Colonic mucosa (tissue), 4 donors: ENCODE data around the gene AFF4. TPM values are rescaled to one million over a fixed set of nuclear protein-coding genes. Genes with fewer than 3 reads are reported as not detected.

Experiments
- DNase-seq: peaks from one replicate; pipeline ENCODE4 v3.0.0-alpha.2; 2020
- H3K27ac ChIP-seq: fragments of 200-600 bp; one replicate; pipeline ENCODE4 v1.8.0; 2021
- H3K27me3 ChIP-seq: fragments of 200-600 bp; one replicate; pipeline ENCODE4 v1.8.0; 2021
- H3K36me3 ChIP-seq: fragments of 200-600 bp; one replicate; pipeline ENCODE4 v1.8.0; 2021
- H3K4me1 ChIP-seq: fragments of 200-600 bp; one replicate; pipeline ENCODE4 v1.8.0; 2021; ENCODE audit warnings: mild to moderate bottlenecking
- H3K4me3 ChIP-seq: fragments of 200-600 bp; one replicate; pipeline ENCODE4 v1.8.0; 2021
- H3K9ac ChIP-seq, 2 donors: one replicate each; pipeline ENCODE4 v1.7.0; 2013; ENCODE audit warnings: control low read depth in 2 of 2, low read depth in 2 of 2, low read length in 2 of 2
- H3K9me3 ChIP-seq: fragments of 200-600 bp; one replicate; pipeline ENCODE4 v1.8.0; 2021
- intact Hi-C: fragments of 100-400 bp; cut with DNase I; formaldehyde crosslinking; loops from one replicate; pipeline ENCODE4 v1.14.1; 2022
- total RNA-seq, 2 donors: library from RNA; stranded (reverse); fragmentation: NEBNext Ultra II Directional in 1 of 2; extraction: Animal tissue kit (Norgen Biotek cat#: 25700) in 1 of 2; gene quantifications; one replicate each; pipeline ENCODE4 v1.2.1, GENCODE V29; 2021
- TF ChIP-seq, protein P1 (sequence below): fragments of 200-600 bp; IDR thresholded peaks from one replicate; pipeline ENCODE4 v1.8.0; 2022; ENCODE audit warnings: antibody characterized with exemption, mild to moderate bottlenecking
- donor health status: healthy.
- donor health status: DM: no; HTN: no; CAD: no.
- donor health status: DM: no; HTN: no; CAD: no.

Gene AFF4
- total RNA-seq, 2 donors from 2014 or later: 42.4 to 75.2 TPM

DNA sequence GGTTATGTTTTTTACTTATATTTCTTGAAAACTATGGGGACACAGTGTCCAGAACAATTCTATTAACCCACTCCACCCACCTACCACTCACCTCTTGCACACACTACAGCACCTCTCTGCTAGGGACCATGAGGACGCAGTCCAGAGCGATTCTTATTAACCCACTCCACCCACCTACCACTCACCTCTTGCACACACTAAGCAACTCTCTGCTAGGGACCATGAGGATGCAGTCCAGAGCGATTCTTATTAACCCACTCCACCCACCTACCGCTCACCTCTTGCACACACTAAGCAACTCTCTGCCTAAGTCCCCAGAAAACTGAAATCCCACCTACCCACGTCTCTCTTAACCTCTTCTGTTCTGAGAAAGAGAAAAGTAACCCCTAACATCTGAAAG lies 130.8 kb downstream of the AFF4 start:
- Histone ChIP-seq H3K4me3 (no peak overlapping the region), H3K4me1 (peaks cover 7% of the 10 kb centered on the region), H3K27me3 (no peaks in the 10 kb centered on the region), H3K9me3 (no peaks in the 10 kb centered on the region), H3K36me3 (no peaks in the 10 kb centered on the region), H3K9ac (no peak overlapping the region), H3K27ac (no peak overlapping the region)
- intact Hi-C loops: loop anchor here (5.0 kb wide), 2 partner anchors 35 to 50 kb away; partner anchors contain the start of genes GDF9 and UQCRQ
- TF ChIP-seq, protein P1, sequence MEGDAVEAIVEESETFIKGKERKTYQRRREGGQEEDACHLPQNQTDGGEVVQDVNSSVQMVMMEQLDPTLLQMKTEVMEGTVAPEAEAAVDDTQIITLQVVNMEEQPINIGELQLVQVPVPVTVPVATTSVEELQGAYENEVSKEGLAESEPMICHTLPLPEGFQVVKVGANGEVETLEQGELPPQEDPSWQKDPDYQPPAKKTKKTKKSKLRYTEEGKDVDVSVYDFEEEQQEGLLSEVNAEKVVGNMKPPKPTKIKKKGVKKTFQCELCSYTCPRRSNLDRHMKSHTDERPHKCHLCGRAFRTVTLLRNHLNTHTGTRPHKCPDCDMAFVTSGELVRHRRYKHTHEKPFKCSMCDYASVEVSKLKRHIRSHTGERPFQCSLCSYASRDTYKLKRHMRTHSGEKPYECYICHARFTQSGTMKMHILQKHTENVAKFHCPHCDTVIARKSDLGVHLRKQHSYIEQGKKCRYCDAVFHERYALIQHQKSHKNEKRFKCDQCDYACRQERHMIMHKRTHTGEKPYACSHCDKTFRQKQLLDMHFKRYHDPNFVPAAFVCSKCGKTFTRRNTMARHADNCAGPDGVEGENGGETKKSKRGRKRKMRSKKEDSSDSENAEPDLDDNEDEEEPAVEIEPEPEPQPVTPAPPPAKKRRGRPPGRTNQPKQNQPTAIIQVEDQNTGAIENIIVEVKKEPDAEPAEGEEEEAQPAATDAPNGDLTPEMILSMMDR: no peak
- no peak for DNase-seq

DNA sequence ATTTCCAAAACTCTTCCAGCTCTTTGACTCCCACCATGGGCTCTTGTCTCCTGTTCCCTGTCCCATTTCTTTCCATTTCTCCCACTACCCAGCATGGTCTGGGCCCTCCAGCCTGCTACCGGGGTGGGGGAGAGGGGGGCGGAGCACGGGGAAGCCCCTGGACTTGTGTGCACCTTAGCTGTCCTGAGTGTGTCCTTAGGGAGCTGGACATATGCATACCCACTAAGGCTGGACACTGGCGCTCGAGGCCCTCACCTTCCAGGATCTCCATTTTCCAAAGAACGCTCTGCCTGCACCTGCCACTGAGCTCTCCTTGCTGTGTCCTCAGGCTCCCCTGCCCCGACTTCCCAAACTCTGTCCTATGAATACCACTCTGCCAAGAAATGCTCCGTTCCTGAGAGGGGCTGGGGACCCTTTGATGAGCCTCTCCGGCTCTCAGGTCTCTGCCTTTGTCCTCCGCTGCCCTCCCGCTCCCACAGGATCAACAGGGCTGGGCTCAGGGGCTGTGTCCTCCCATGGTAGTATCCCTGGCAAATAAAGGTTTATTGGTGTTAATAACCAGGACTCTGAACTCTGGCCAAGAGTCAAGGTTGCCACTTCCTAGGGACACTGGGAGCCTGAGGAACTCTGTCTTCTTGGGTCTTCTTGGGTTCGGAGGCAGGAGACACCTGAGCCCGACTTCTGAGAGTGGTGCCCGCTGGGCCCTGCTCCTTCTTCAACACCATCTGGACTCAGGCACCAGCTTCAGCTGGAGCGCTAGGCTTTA lies 132.2 kb downstream of the AFF4 start:
- Histone ChIP-seq H3K9ac (peak overlapping the region; percentile 93 to 97), H3K27me3 (no peaks in the 10 kb centered on the region), H3K36me3 (no peaks in the 10 kb centered on the region), H3K4me3 (peak overlapping the region; percentile 85), H3K4me1 (no peaks in the 10 kb centered on the region), H3K27ac (peak overlapping the region; percentile 96), H3K9me3 (no peaks in the 10 kb centered on the region)
- DNase-seq: peak; percentile 71
- TF ChIP-seq, protein P1: no peak
- intact Hi-C loops: loop anchor here (5.0 kb wide), 2 partner anchors 36 to 51 kb away; partner anchors contain the start of genes GDF9 and UQCRQ

DNA sequence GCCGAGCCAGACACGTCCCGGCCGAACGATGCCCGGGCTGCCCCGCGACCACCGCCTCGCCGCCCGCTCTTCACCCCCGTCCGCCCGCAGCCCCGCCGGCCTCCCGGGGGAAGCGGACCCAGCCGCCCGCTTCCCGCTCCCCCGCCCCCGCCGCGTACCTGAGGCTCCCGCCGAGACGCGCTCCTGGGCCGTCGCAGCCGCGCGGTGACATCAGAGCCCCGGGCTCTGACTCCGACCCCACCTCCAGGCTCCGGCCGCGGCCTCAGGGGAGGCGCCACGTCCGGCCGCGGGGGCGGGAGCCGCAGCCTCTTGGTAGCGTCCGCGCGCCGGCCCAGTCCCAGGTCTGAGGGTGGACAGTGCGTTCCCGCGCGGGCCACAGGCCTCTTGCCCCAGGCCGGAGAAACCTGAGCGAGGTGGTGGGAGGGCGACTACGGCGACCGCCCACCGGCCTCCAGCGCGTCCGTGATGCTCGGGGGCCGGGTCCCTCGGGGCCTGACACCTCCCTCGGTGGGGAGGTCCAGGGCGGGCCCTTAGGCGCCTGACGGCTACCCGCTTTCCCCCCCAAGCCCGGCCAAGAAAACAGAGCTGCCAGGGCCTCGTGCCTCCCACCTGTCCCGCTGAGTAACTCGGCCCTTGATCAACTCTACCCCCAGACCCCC lies 132.9 kb downstream of the AFF4 start, which contains the start of gene SHROOM1:
Gene SHROOM1, minus strand, starts transcription at position 212 of the 659 bp plus-strand sequence. CDS start 4,507 bp downstream, outside the sequence.
- no peaks in the 10 kb centered on the region for H3K4me1 ChIP-seq
- H3K27me3 ChIP-seq: no peaks in the 10 kb centered on the region
- peak; percentile 78 for DNase-seq
- H3K9ac ChIP-seq: peak within 1 kb of the TSS; percentile 93 to 97
- peak within 1 kb of the TSS; percentile 96 for H3K27ac ChIP-seq
- TF ChIP-seq, protein P1: no peak
- H3K36me3 ChIP-seq: no peaks in the 10 kb centered on the region
- intact Hi-C loops: loop anchor here (5.0 kb wide), 2 partner anchors 37 to 52 kb away; partner anchors contain the start of genes GDF9 and UQCRQ
- no peaks in the 10 kb centered on the region for H3K9me3 ChIP-seq
- peak within 1 kb of the TSS; percentile 85 for H3K4me3 ChIP-seq

DNA sequence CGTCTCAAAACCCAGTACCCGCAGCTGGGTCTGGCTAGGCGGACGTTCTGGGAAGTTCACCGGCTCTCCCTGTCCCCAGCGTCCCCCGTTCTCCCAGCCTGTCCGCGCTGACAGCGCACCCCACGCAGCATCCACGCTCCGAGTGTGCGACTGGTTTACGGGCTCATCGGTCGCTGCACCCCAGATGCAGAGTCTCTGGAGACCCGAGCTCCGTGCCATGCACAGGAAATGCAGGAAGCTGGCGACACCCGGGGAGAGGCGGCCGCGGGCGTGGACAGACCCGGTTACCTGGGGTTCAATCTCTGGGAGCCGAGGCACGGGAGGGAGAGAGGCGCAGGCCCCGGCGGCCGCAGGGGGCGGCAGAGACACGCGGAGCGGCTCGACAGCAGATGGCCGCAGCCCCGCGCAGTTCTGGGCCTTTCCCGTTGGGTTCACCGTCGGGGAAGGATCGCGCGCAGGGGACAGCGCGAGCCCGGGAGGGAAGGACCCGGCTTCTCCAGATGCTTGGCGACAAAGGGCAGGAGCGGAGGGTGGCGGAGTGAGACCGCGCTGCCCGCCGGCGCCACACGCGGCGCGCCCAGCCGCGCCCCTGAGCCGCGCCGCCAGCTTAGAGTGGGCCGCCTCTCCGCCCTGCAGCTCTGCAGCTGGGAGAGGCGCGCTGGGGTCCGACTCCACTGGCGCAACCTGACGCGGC lies 133.5 kb downstream of the AFF4 start:
- peak; percentile 84 for DNase-seq
- Histone ChIP-seq H3K9me3 (no peaks in the 10 kb centered on the region), H3K36me3 (no peaks in the 10 kb centered on the region), H3K27ac (peak overlapping the region; percentile 96), H3K4me1 (no peaks in the 10 kb centered on the region), H3K27me3 (no peaks in the 10 kb centered on the region), H3K9ac (peak overlapping the region; percentile 93 to 97), H3K4me3 (peak overlapping the region; percentile 85)
- TF ChIP-seq, protein P1: peak; percentile 91
- intact Hi-C loops: loop anchor here (5.0 to 10.0 kb wide), 4 partner anchors 37 to 445 kb away; partner anchors contain the start of genes GDF9 and UQCRQ
